ENCODE measurements around the gene CST7. TPM values are rescaled to one million over a fixed set of nuclear protein-coding genes. Genes with fewer than 3 reads are reported as not detected.
"Not testable (repeated sequence)": the region's sequence is repeated elsewhere in the genome, so short reads cannot be mapped to it uniquely, and the experiment has no call there.

The CST7 gene
- total and polyA plus RNA-seq, 2 of the 13 experiments (the other 11 are each of a cell fraction or from before 2014, with no cell fraction given): not detected

- CTCF ChIA-PET (ENCODE audit: low intra/inter-chr PET ratio, low total read pairs); in situ Hi-C loops (cut with HindIII; ENCODE audit: extremely low pct_ligation_motif_present, low pct_unique_long_range_greater_than_20kb): not testable (repeated sequence)
These were observed 17.2 kb upstream of the CST7 start for GRCh38 chr20:24931893-24932292.

DNA sequence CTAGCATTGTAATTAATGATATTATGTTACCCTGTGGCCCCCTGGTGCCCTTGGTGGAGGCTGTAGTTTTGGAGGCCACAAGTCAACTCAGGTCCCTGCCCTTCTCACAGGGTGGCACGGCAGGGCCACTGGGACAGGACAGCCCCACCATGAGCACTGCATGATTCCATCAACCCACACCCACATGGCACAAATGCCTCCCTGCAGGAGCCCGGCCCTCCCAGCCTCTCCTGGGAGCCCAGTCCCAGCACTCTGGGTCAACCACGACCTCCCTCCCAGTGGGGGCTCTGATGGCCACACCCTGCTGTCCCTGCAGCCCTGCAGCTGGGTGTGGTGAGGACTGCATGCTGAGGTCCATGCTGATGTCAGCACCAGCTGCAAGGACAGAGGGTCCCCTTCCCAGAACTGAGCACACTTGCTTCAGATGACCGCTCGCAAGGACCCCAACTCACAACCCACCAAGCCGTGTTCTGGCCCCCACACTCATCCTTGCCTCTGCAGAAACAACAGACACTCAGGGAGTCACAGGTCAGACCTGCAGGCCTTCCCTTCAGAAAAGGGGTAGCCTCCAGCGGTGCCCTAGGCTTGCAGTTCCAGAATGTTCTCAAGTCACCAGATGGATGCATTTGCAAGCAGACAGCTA, 15.7 kb upstream of the CST7 start:
- H3K9ac ChIP-seq (ENCODE audit: insufficient read depth, low read depth, low read length): no peak overlapping the region
- ChIA-PET CTCF (ENCODE audit: low intra/inter-chr PET ratio, low total read pairs) (no interaction called here), POLR2A (no interaction called here)
- BruUV-seq (replicated peaks): no TSS peak
- no peak overlapping the region for H2AFZ ChIP-seq (ENCODE audit: low read length)
- H3K4me3 ChIP-seq (replicated peaks in 1 of 3; ENCODE audit: insufficient read depth in 1 of 3, low read depth in 2 of 3, low read length in 3 of 3): no peak overlapping the region
- WGBS (ENCODE audit: low lambda C conversion rate): 28% methylated on average over 7 of the region's 7 CpGs
- no peak overlapping the region for H3K4me2 ChIP-seq (ENCODE audit: low read depth, low read length)
- in situ Hi-C loops (cut with HindIII; ENCODE audit: extremely low pct_ligation_motif_present, low pct_unique_long_range_greater_than_20kb): no loop called here
- no peaks in the 10 kb centered on the region for H3K79me2 ChIP-seq (ENCODE audit: insufficient read depth, low read length)
- peaks cover 2 to 11% of the 10 kb centered on the region in 2 experiments; a peak in 3 of 5 replicates for H3K27me3 ChIP-seq (ENCODE audit: control insufficient read depth in 1 of 2, insufficient read depth in 2 of 2, low read length in 2 of 2)
- ATAC-seq (no peak), DNase-seq (ENCODE audit: low spot score) (no peak), FAIRE-seq (no peak)
- intact Hi-C loops (cut with micrococcal nuclease; ENCODE audit: unreplicated experiment): no loop called here
- TF ChIP-seq CREB3 (CRISPR knock-in tag; IDR thresholded peaks at IDR 0.05) (no peak), STAG1 (CRISPR knock-in tag; IDR thresholded peaks at IDR 0.05) (no peak), ETS1 (CRISPR knock-in tag; IDR thresholded peaks at IDR 0.05) (no peak), CAMTA2 (CRISPR knock-in tag; IDR thresholded peaks at IDR 0.05; ENCODE audit: borderline replicate concordance) (no peak), HMGA1 (CRISPR knock-in tag; conservative IDR thresholded peaks at IDR 0.05) (no peak)
- TF ChIP-seq, protein P1, sequence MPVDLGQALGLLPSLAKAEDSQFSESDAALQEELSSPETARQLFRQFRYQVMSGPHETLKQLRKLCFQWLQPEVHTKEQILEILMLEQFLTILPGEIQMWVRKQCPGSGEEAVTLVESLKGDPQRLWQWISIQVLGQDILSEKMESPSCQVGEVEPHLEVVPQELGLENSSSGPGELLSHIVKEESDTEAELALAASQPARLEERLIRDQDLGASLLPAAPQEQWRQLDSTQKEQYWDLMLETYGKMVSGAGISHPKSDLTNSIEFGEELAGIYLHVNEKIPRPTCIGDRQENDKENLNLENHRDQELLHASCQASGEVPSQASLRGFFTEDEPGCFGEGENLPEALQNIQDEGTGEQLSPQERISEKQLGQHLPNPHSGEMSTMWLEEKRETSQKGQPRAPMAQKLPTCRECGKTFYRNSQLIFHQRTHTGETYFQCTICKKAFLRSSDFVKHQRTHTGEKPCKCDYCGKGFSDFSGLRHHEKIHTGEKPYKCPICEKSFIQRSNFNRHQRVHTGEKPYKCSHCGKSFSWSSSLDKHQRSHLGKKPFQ (CRISPR knock-in tag; IDR thresholded peaks at IDR 0.05; ENCODE audit: insufficient replicate concordance): no peak
- no peak overlapping the region for H3K27ac ChIP-seq (ENCODE audit: extremely low read length, insufficient read depth, low read length)
- H3K36me3 ChIP-seq (replicated peaks in 1 of 2; ENCODE audit: control insufficient read depth in 1 of 2, insufficient read depth in 2 of 2, low read length in 2 of 2): no peaks in the 10 kb centered on the region
- H3K9me3 ChIP-seq (ENCODE audit: low read length): 0 out of 2 replicates have a peak, but pooled peaks cover 8% of the 10 kb centered on the region
- H4K20me1 ChIP-seq (ENCODE audit: insufficient read depth, low read length): no peaks in the 10 kb centered on the region
- 0 out of 2 replicates have a peak, but pooled peaks cover 4% of the 10 kb centered on the region for H3K4me1 ChIP-seq (ENCODE audit: insufficient read depth, low read length)

More at GRCh38 chr20:24931893-24932292, 17.2 kb upstream of the CST7 start:
- ATAC-seq; POLR2A ChIA-PET; intact Hi-C loops (cut with micrococcal nuclease; ENCODE audit: unreplicated experiment); H3K4me1 ChIP-seq (ENCODE audit: insufficient read depth, low read length); H3K27ac ChIP-seq (ENCODE audit: extremely low read length, insufficient read depth, low read length); H3K9ac ChIP-seq (ENCODE audit: insufficient read depth, low read depth, low read length); H3K9me3 ChIP-seq (ENCODE audit: low read length); H3K79me2 ChIP-seq (ENCODE audit: insufficient read depth, low read length); H4K20me1 ChIP-seq (ENCODE audit: insufficient read depth, low read length); BruUV-seq (replicated peaks); DNase-seq (ENCODE audit: low spot score); H3K36me3 ChIP-seq (replicated peaks in 1 of 2; ENCODE audit: control insufficient read depth in 1 of 2, insufficient read depth in 2 of 2, low read length in 2 of 2); H3K4me2 ChIP-seq (ENCODE audit: low read depth, low read length); H3K4me3 ChIP-seq (replicated peaks in 1 of 3; ENCODE audit: insufficient read depth in 1 of 3, low read depth in 2 of 3, low read length in 3 of 3); H2AFZ ChIP-seq (ENCODE audit: low read length); FAIRE-seq: not testable (repeated sequence)
- WGBS (ENCODE audit: low lambda C conversion rate): 19% methylated on average over 1 of the region's 1 CpG
- peaks cover 2 to 14% of the 10 kb centered on the region in 2 experiments; a peak in 3 of 5 replicates for H3K27me3 ChIP-seq (ENCODE audit: control insufficient read depth in 1 of 2, insufficient read depth in 2 of 2, low read length in 2 of 2)

All from HepG2 (cell line).